Right cardiac atrium (tissue), 5 donors: Measurements from ENCODE around the gene CYREN. TPM values are rescaled to one million over a fixed set of nuclear protein-coding genes. Genes with fewer than 3 reads are reported as not detected.
"Not testable (repeated sequence)": the region's sequence is repeated elsewhere in the genome, so short reads cannot be mapped to it uniquely, and the experiment has no call there.

Experiments used
- ATAC-seq, 2 donors: fragments of 200-7000 bp; cut with Tn5 transposase; one replicate each; pipeline versions ENCODE4 v1.8.0 to v1.9.1; 2020; ENCODE audit warnings: moderate library complexity in 2 of 2, mild to moderate bottlenecking in 1 of 2
- DNase-seq, 3 donors: peaks; one replicate each; pipeline ENCODE4 v3.0.0-alpha.2; 2020
- H3K27ac ChIP-seq: one replicate; pipeline ENCODE4 v1.5.1; 2013; ENCODE audit warnings: mild to moderate bottlenecking, low read length, control low read depth, moderate library complexity
- H3K27me3 ChIP-seq: one replicate; pipeline ENCODE4 v1.6.1; 2013; ENCODE audit not compliant: control insufficient read depth, insufficient read depth
- H3K4me1 ChIP-seq: one replicate; pipeline ENCODE4 v1.6.1; 2013; ENCODE audit warnings: low read length; ENCODE audit not compliant: control insufficient read depth, insufficient read depth
- H3K4me3 ChIP-seq: one replicate; pipeline ENCODE4 v1.5.1; 2013; ENCODE audit warnings: low read length, control low read depth
- H3K9me3 ChIP-seq: one replicate; pipeline ENCODE4 v1.6.1; 2013; ENCODE audit warnings: low read length; ENCODE audit not compliant: control insufficient read depth
- WGBS: extraction: QIAGEN DNeasy Blood & Tissue Kit; methylation state at CpG from one replicate; pipeline ENCODE4 v1.1.7; 2013; 5-methylcytosine and 5-hydroxymethylcytosine counted together
- intact Hi-C, 4 donors: fragments of 100-400 bp; cut with DNase I; formaldehyde crosslinking; loops; one replicate each; pipeline versions ENCODE4 v1.11.0 to v1.14.0; 2022 to 2023
- long read RNA-seq, 4 donors: library from polyadenylated mRNA; unstranded; transcript quantifications; one replicate each; pipeline ENCODE4 v2.0.0, GENCODE V29; 2020 to 2021
- polyA plus RNA-seq: library from polyadenylated mRNA; stranded (reverse); fragments of 200-250 nt; gene quantifications from one replicate; pipeline ENCODE4 v1.2.3, GENCODE V29; 2013
- total RNA-seq, 4 donors: library from RNA; stranded (reverse); fragmentation: NEBNext Ultra II Directional; extraction: Animal tissue kit (Norgen Biotek cat#: 25700); gene quantifications; one replicate each; pipeline ENCODE4 v1.2.1, GENCODE V29; 2021
- donor health status: healthy with polysubstance abuse.
- donor health status: DM: no; HTN: yes; CAD: no.
- donor health status: DM: no; HTN: no; CAD: no.
- donor health status: DM: no; HTN: yes; CAD: no; lungs with severe emphysema.
- donor health status: DM: yes; HTN: yes; CAD: no.

Gene CYREN
- total RNA-seq (10 to 100 TPM; 31.8 to 40.5 (median 33.3) TPM), polyA plus RNA-seq (27.7 TPM)
- long read RNA-seq, donor 1, transcript CYREN-202 (4 exons, 1,738 nt), result major isoform, 16 of 78 reads
- long read RNA-seq, donor 1, partial matches to known transcripts, result 4 of 78 reads
- long read RNA-seq, donor 1, other reads (novel, unspliced or antisense), result 47 of 78 reads
- long read RNA-seq, donor 2, partial matches to known transcripts, result 1 of 26 reads
- long read RNA-seq, donor 2, other reads (novel, unspliced or antisense), result 15 of 26 reads
- long read RNA-seq, donor 3, transcript CYREN-213 (4 exons, 1,727 nt), result minor isoform, 7 of 153 reads
- long read RNA-seq, donor 3, transcript CYREN-209 (4 exons, 596 nt), result minor isoform, 8 of 153 reads
- long read RNA-seq, donor 3, transcript CYREN-202 (4 exons, 1,738 nt), result major isoform, 55 of 153 reads
- long read RNA-seq, donor 3, partial matches to known transcripts, result 3 of 153 reads
- long read RNA-seq, donor 3, other reads (novel, unspliced or antisense), result 74 of 153 reads
- long read RNA-seq, donor 4, partial matches to known transcripts, result 0 of 29 reads
- long read RNA-seq, donor 4, other reads (novel, unspliced or antisense), result 18 of 29 reads

- DNase-seq (peak; percentile 97 to 99 (median 99)), ATAC-seq (peak; percentile 96 to 97)
- no peaks in the 10 kb centered on the region for H3K27me3 ChIP-seq
- peak within 1 kb of the TSS; percentile 94 for H3K27ac ChIP-seq
- peaks cover 21% of the 10 kb centered on the region for H3K4me1 ChIP-seq
- under 1% methylated on average over 77 of the region's 77 CpGs for WGBS
- intact Hi-C loops, result no loop called here
- H3K4me3 ChIP-seq, result peak within 1 kb of the TSS; percentile 71
- no peaks in the 10 kb centered on the region for H3K9me3 ChIP-seq
These were observed at the start of gene CYREN for GRCh38 chr7:135170274-135170997. TSS of gene CYREN (minus strand) at chr7:135170707. CDS start at chr7:135168922, 1,785 bp downstream.

GRCh38 chr7:135217645-135218509 is 47.4 kb upstream of the CYREN start:
- H3K4me1 ChIP-seq, result no peaks in the 10 kb centered on the region
- H3K27me3 ChIP-seq, result no peaks in the 10 kb centered on the region
- intact Hi-C loops, result no loop called here
- H3K9me3 ChIP-seq, result no peaks in the 10 kb centered on the region
- no peak for DNase-seq
- WGBS, result 95% methylated on average over 5 of the region's 5 CpGs
- no peak overlapping the region for H3K4me3 ChIP-seq
- no peak for ATAC-seq
- H3K27ac ChIP-seq, result no peak overlapping the region

DNA sequence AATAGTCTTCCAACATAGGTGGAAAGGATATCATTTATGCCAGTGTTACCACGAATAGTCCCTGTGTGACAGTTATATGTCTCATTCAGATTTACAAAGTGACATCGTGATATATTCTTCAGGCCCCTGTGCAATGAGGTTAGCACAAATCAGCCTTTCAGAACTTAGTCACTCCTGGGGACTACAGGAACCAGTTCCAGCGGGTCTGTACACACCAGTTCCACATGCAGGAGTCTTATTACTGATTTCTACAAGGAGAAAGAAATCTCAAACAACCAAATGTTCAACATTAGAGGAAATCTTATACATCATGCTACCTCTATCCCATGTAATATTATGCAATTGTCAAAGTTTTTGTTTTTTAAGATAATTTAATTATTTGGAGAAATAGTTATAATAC is 45.2 kb upstream of the CYREN start:
- 80% methylated on average over 3 of the region's 3 CpGs for WGBS
- no peak for ATAC-seq

DNA sequence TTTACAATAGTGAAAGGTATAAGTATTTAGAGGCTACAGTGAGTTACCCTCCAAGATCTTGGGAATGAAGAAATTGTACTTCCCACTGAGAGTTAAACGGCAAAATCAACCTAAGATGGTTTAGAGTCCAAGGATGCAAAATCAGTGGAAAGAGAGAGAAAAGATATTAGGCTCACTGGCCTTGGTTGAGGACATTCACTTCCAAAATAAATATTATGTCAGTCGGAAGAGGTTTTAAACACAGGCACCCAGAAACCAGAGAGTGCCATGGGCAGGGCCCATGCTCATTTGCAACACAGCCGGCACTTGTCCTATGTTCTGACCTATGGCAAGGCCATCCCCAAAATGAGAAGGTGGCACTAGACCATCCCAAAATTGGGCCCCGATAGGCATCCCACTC is 44.7 kb upstream of the CYREN start:
- no peaks in the 10 kb centered on the region for H3K9me3 ChIP-seq
- no peak overlapping the region for H3K4me3 ChIP-seq
- WGBS, result 78% methylated on average over 4 of the region's 4 CpGs
- ATAC-seq (no peak), DNase-seq (no peak)
- no peak overlapping the region for H3K27ac ChIP-seq
- H3K27me3 ChIP-seq, result no peaks in the 10 kb centered on the region
- intact Hi-C loops, result no loop called here
- peaks cover 3% of the 10 kb centered on the region for H3K4me1 ChIP-seq

More for the DNA sequence above, 45.2 kb upstream of the CYREN start:
- no peaks in the 10 kb centered on the region for H3K9me3 ChIP-seq
- no peaks in the 10 kb centered on the region for H3K27me3 ChIP-seq
- no peak overlapping the region for H3K4me3 ChIP-seq
- intact Hi-C loops, result no loop called here
- no peak overlapping the region for H3K27ac ChIP-seq
- H3K4me1 ChIP-seq, result no peaks in the 10 kb centered on the region
- no peak for DNase-seq

- Histone ChIP-seq H3K4me1 (peaks cover 5% of the 10 kb centered on the region), H3K9me3 (no peaks in the 10 kb centered on the region), H3K4me3 (no peak overlapping the region), H3K27me3 (no peaks in the 10 kb centered on the region), H3K27ac (no peak overlapping the region)
- ATAC-seq (no peak), DNase-seq (no peak)
- intact Hi-C loops, result no loop called here
- WGBS, result 75% methylated on average over 2 of the region's 2 CpGs
These were observed 43.3 kb upstream of the CYREN start for GRCh38 chr7:135213831-135214230.

DNA sequence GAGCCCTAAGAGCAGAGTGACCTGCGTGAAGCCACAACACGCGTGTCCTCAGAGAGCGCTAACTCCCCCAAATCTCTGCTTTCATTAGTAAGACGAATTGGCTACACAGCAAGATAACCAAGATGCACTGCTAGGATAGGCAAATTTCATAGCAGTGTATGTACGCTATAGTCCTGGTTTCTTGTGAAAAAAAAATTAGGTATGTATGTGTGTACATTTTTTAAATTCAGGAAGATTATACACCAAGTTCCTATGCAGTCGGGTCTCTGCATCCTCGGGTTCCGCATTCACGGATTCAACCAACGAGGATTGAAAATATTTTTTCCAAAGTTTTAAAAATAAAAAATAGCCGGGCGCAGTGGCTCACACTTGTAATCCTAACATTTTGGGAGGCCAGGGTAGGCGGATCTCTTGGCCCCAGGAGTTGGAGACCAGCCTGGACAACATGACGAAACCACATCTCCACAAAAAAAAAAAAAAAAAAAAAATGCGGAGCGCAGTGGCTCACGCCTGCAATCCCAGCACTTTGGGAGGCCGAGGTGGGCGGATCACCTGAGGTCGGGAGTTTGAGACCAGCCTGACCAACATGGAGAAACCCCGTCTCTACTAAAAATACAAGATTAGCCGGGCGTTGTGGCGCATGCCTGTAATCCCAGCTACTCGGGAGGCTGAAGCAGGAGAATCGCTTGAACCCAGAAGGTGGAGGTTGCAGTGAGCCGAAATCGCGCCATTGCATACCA is 41.6 kb upstream of the CYREN start:
- H3K4me1 ChIP-seq, H3K27me3 ChIP-seq, intact Hi-C loops, H3K9me3 ChIP-seq: not testable (repeated sequence)
- peak; percentile 16 to 49 for ATAC-seq
- peak overlapping the region; percentile 66 for H3K4me3 ChIP-seq
- peak overlapping the region; percentile 54 for H3K27ac ChIP-seq
- WGBS, result 47% methylated on average over 30 of the region's 30 CpGs
- DNase-seq, result peak; percentile 56 to 84 (median 70)

GRCh38 chr7:135211179-135211945 is 40.9 kb upstream of the CYREN start, which contains the start of gene WDR91:
TSS of gene WDR91 (minus strand) at chr7:135211526. CDS start at chr7:135211502, 24 bp downstream.
- intact Hi-C loops, result no loop called here
- ATAC-seq, result peak; percentile 99
- Histone ChIP-seq H3K9me3 (no peaks in the 10 kb centered on the region), H3K4me3 (peak within 1 kb of the TSS; percentile 66), H3K27me3 (no peaks in the 10 kb centered on the region), H3K27ac (peak within 1 kb of the TSS; percentile 93), H3K4me1 (peaks cover 5% of the 10 kb centered on the region)
- DNase-seq, result peak; percentile 95 to 99 (median 98)
- under 1% methylated on average over 82 of the region's 82 CpGs for WGBS

GRCh38 chr7:135210888-135211178 is 40.3 kb upstream of the CYREN start:
- under 1% methylated on average over 13 of the region's 13 CpGs for WGBS
- Histone ChIP-seq H3K27ac (peak overlapping the region; percentile 93), H3K4me3 (peak overlapping the region; percentile 66), H3K4me1 (peaks cover 5% of the 10 kb centered on the region), H3K27me3 (no peaks in the 10 kb centered on the region), H3K9me3 (no peaks in the 10 kb centered on the region)
- intact Hi-C loops, result no loop called here
- ATAC-seq (no peak), DNase-seq (peak in 1 of 3 donors; percentile 19)

DNA sequence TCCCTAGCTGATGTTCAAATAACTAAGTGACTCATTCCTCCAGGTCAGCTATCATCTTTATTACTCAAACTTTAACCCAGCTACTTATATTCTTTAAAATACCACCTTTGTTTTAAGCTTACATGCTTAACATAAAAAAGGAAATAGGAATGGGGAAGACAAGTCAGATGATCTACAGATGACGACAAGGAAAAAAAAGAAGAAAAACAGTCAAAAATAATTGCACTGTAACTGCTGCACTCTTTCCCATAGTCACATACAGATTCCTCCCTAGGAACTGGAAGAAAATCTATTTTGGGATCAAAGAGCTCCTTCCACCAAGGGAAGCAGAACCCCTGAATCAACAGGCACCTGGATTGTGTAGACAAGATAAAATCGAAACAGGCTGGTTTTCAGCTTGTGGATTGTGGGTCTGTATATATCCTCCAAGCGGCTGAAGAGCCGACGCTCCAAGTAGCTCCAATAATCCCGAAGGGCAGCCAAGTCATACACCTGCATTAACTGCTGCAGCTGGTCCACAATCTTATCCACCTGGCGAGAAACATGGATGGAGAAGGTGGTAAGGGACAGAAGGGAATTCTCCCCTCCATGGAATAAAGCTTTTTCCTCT is 38.8 kb upstream of the CYREN start:
- intact Hi-C loops, result no loop called here
- Histone ChIP-seq H3K27me3 (no peaks in the 10 kb centered on the region), H3K9me3 (no peaks in the 10 kb centered on the region), H3K4me1 (peaks cover 5% of the 10 kb centered on the region), H3K27ac (no peak overlapping the region), H3K4me3 (no peak overlapping the region)
- ATAC-seq (no peak), DNase-seq (no peak)
- 87% methylated on average over 7 of the region's 7 CpGs for WGBS
